H54 (cell line): ENCODE results near the gene CSMD2.

Source experiments
- DNase-seq: peaks from one replicate; pipeline ENCODE4 v3.0.0; 2011; ENCODE audit warnings: low spot score, mixed read lengths; ENCODE audit not compliant: insufficient read length
- FAIRE-seq: peaks from 3 replicates; lab custom pipeline; 2011; peaks lifted over from hg19 to GRCh38; lab: Jason Lieb, UNC
- POLR2A ChIP-seq: IDR thresholded peaks from 2 replicates; pipeline ENCODE4 v1.6.1; 2011; ENCODE audit warnings: low read depth, mild to moderate bottlenecking, low read length

Gene CSMD2

GRCh38 chr1:33874636-33875035 lies 290.4 kb downstream of the CSMD2 start:
- FAIRE-seq (no peak), DNase-seq (no peak)
- no peak for TF ChIP-seq POLR2A

- no peak for DNase-seq
- no peak for FAIRE-seq
- TF ChIP-seq POLR2A = no peak
Measured at GRCh38 chr1:33872683-33873082, 292.3 kb downstream of the CSMD2 start.

- no peak for TF ChIP-seq POLR2A
- DNase-seq = no peak
- FAIRE-seq = no peak
Measured at GRCh38 chr1:33872275-33872674, 292.8 kb downstream of the CSMD2 start.

DNA sequence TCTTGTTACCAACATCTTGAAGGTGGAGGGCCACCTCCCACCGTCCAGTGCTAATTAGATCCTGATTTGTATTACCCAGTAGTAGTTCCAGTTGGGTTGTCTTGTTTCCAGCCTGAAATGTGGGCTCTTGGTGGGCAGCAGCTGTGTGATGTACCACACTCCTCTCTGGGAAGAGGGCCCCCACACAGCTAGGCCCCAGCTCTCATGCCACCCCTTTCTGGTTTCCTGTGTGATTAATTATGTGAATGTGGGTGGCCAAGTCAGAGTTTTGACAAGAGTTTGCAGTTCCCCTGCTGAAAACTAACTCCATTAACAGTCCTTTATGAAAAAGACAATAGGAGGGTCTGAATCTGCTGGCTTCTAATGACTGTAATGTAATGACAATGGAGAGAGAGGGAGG lies 297.3 kb downstream of the CSMD2 start:
- FAIRE-seq = no peak
- DNase-seq = no peak
- no peak for TF ChIP-seq POLR2A

- DNase-seq (no peak), FAIRE-seq (no peak)
Measured at GRCh38 chr1:33866281-33866680, 298.7 kb downstream of the CSMD2 start.

GRCh38 chr1:33864460-33865389 lies 300.3 kb downstream of the CSMD2 start:
- TF ChIP-seq POLR2A = no peak
- FAIRE-seq (no peak), DNase-seq (no peak)

More at GRCh38 chr1:33866281-33866680, 298.7 kb downstream of the CSMD2 start:
- TF ChIP-seq POLR2A = no peak

- no peak for TF ChIP-seq POLR2A
- DNase-seq (no peak), FAIRE-seq (no peak)
Measured at GRCh38 chr1:33863779-33864178, 301.3 kb downstream of the CSMD2 start, which contains the start of gene HMGB4. TSS of gene HMGB4 (plus strand) at chr1:33864079. CDS start at chr1:33864192, 113 bp downstream.

DNA sequence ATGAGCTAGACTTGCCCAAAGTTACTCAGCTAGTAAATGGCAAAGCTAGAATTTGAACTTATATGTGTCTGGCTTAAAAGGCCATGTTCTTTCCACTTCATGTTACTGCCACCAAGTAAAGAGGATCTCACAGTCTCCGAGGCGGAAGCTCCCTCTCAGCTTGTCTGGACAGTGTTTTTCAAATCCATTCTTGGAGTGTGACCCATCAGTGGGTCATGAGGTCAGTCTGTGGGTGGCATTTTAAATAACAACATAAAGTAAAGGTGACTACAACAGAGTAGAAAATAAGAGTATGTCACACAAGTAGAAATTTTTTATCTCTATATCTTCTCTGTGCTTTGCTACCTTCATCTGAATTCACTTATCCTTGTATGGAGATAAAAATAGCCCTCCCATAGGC lies 304.4 kb downstream of the CSMD2 start:
- DNase-seq = no peak
- FAIRE-seq = no peak
- no peak for TF ChIP-seq POLR2A

GRCh38 chr1:33854091-33854490 lies 310.9 kb downstream of the CSMD2 start:
- FAIRE-seq = no peak

DNA sequence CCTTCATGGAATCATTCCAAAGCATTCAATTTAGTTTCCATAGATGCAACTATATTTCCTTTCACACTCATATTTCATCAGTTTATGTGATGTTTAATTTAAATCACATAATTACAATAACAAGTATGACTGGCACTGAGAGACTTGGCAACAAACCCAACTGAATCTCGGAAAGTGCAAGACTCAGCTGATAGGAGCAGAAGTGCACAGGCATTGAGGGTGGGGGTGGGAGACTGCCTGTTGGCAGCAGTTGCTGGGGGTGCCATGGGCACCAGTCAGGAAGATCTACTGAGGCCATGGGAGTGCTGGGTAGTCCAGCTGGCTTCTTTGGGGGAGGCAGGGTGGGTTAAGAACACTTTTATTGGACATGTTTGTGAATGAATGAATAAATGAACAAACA lies 311.6 kb downstream of the CSMD2 start:
- TF ChIP-seq POLR2A = no peak
- no peak for DNase-seq
- FAIRE-seq = no peak

More at GRCh38 chr1:33854091-33854490, 310.9 kb downstream of the CSMD2 start:
- TF ChIP-seq POLR2A = no peak
- no peak for DNase-seq

DNA sequence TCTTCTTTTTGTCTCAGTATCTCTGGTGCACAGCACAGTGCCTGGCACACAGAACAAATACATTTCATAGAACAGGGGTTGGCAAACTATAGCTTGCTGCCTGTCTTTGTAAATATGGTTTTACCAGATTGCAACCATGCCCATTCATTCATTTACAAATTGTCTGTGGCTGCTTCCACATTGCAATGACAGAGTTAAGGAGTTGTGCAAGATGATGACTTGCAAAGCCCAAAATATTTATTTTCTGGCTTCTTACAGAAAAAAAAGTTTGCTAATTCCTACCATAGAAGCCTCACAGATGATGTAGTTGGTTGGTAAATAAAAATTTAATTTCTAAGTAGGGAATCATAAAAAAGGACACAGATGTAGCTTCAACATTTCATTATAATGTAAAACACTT lies 312.3 kb downstream of the CSMD2 start:
- no peak for FAIRE-seq
- no peak for DNase-seq
- TF ChIP-seq POLR2A = no peak

- no peak for TF ChIP-seq POLR2A
- DNase-seq (no peak), FAIRE-seq (no peak)
Measured at GRCh38 chr1:33850481-33850880, 314.5 kb downstream of the CSMD2 start.

- peak; percentile 45 for FAIRE-seq
- no peak for DNase-seq
- TF ChIP-seq POLR2A = no peak
Measured at GRCh38 chr1:33849211-33849610, 315.8 kb downstream of the CSMD2 start.

- FAIRE-seq (no peak), DNase-seq (no peak)
- TF ChIP-seq POLR2A = no peak
Measured at GRCh38 chr1:33848205-33848937, 316.7 kb downstream of the CSMD2 start.
